Measurements from ENCODE around the gene NANS. TPM values are rescaled to one million over a fixed set of nuclear protein-coding genes. Genes with fewer than 3 reads are reported as not detected.
"Not testable (repeated sequence)": the region's sequence is repeated elsewhere in the genome, so short reads cannot be mapped to it uniquely, and the experiment has no call there.

Gene NANS
- total and polyA plus RNA-seq, 10 of the 15 experiments (the other 5 are each of a cell fraction or from before 2014, with no cell fraction given): 21.0 to 126 (median 52.3) TPM

GRCh38 chr9:98129451-98129881, 72.9 kb downstream of the NANS start (continued):
- TF ChIP-seq CREB1 (IDR thresholded peaks at IDR 0.05; ENCODE audit: low read depth): 0 out of 2 replicates have a peak, but pooled peaks have one; percentile 36
- 0 out of 2 replicates have a peak, but pooled peaks have one; percentile 15 for TF ChIP-seq MLLT1 (IDR thresholded peaks at IDR 0.05)
- 0 out of 2 replicates have a peak, but pooled peaks have one; percentile 28 for TF ChIP-seq NBN (IDR thresholded peaks at IDR 0.05)
- no peak for TF ChIP-seq ZBTB11 (CRISPR knock-in tag; IDR thresholded peaks at IDR 0.05)
- TF ChIP-seq JUND (IDR thresholded peaks at IDR 0.05; ENCODE audit: low read depth, low read length): no peak
- peak; percentile 59 for TF ChIP-seq IKZF1 (conservative IDR thresholded peaks at IDR 0.05)
- TF ChIP-seq CHD1 (IDR thresholded peaks at IDR 0.05; ENCODE audit: low read depth, low read length): no peak
- TF ChIP-seq JUNB (IDR thresholded peaks at IDR 0.05): no peak
- TF ChIP-seq SRF (IDR thresholded peaks at IDR 0.05; ENCODE audit: low read depth in 2 of 2, low read length in 2 of 2): 0 out of 4 replicates have a peak, but pooled peaks of 1 of the 2 experiments have one; percentile 23
- peak; percentile 99 for TF ChIP-seq SMARCA5 (IDR thresholded peaks at IDR 0.05)
- TF ChIP-seq HDAC6 (IDR thresholded peaks at IDR 0.05; ENCODE audit: unreplicated experiment): no peak
- no peak for TF ChIP-seq NFYB (IDR thresholded peaks at IDR 0.05; ENCODE audit: insufficient read depth, low read depth, low read length)
- 0 out of 2 replicates have a peak, but pooled peaks have one; percentile 49 for TF ChIP-seq IRF4 (IDR thresholded peaks at IDR 0.05; ENCODE audit: low read depth, low read length)
- peak; percentile 64; the same call in 1 of the 2 replicates for TF ChIP-seq HDGF (IDR thresholded peaks at IDR 0.05)
- peak; percentile 91 for TF ChIP-seq SPI1 (IDR thresholded peaks at IDR 0.05; ENCODE audit: borderline replicate concordance, insufficient read depth, low read depth, low read length)

GRCh38 chr9:98130060-98130459, 73.5 kb downstream of the NANS start:
- H3K9ac ChIP-seq (ENCODE audit: control insufficient read depth, insufficient read depth, low read length); H3K4me3 ChIP-seq; ATAC-seq; H2AFZ ChIP-seq (ENCODE audit: control insufficient read depth, low read depth, low read length); H4K20me1 ChIP-seq (ENCODE audit: control insufficient read depth, insufficient read depth); H3K36me3 ChIP-seq (ENCODE audit: control insufficient read depth in 2 of 2, insufficient read depth in 2 of 2, low read length in 1 of 2); H3K27ac ChIP-seq (ENCODE audit: control insufficient read depth, insufficient read depth); BruUV-seq (replicated peaks); DNase-seq (ENCODE audit: low read depth, low spot score); H3K27me3 ChIP-seq (replicated peaks in 1 of 2; ENCODE audit: control insufficient read depth in 2 of 2, insufficient read depth in 2 of 2, low read length in 1 of 2); H3K4me2 ChIP-seq (ENCODE audit: control insufficient read depth, insufficient read depth); intact Hi-C loops (cut with micrococcal nuclease; ENCODE audit: unreplicated experiment); H3K79me2 ChIP-seq (ENCODE audit: control insufficient read depth, insufficient read depth, low read length); FAIRE-seq; in situ Hi-C loops (cut with MboI); POLR2A ChIA-PET; H3K9me3 ChIP-seq (replicated peaks; ENCODE audit: control insufficient read depth, insufficient read depth, low read length): not testable (repeated sequence)
- WGBS (ENCODE audit: insufficient coverage, insufficient replicate concordance, low lambda C conversion rate, missing lambda C conversion rate): 55% methylated on average over 4 of the region's 4 CpGs
- ChIA-PET CTCF (interaction anchor here (1.0 to 1.4 kb wide), 3 partner anchors 26 to 126 kb away, joined by 3 to 4 read pairs (median 3); partner anchors contain the start of gene TBC1D2), RAD21 (ENCODE audit: unreplicated experiment) (interaction anchor here (0.8 to 2.2 kb wide), 2 partner anchors 9 to 11 kb away, joined by 3 to 12 read pairs; partner anchors contain the start of gene TRIM14), SMC1A (ENCODE audit: uncharacterized antibody, unreplicated experiment) (interaction anchor here (1.1 to 2.1 kb wide), 4 partner anchors 21 to 135 kb away, joined by 3 to 8 read pairs (median 4); no protein-coding TSS in a partner anchor)
- H3K4me1 ChIP-seq (ENCODE audit: control insufficient read depth, insufficient read depth, low read length): peaks cover 12% of the 10 kb centered on the region

Data from GM12878 (cell line).